Keratinocyte (primary cell): ENCODE results near the gene CHID1. TPM values are rescaled to one million over a fixed set of nuclear protein-coding genes. Genes with fewer than 3 reads are reported as not detected.
A peak's percentile ranks its signal among the peaks of the same experiment; 100 is the strongest.

ENCODE experiments used
- DNase-seq: peaks from one replicate; pipeline ENCODE4 v3.0.0-alpha.2; 2011; ENCODE audit warnings: low read depth, missing footprints, low spot score
- FAIRE-seq: peaks from 2 replicates; lab custom pipeline; 2011; peaks lifted over from hg19 to GRCh38; lab: Jason Lieb, UNC
- H2AFZ ChIP-seq: 2 replicates; pipeline ENCODE4 v1.6.0; 2012; ENCODE audit warnings: low read length, control low read depth, inconsistent platforms; ENCODE audit not compliant: control insufficient read depth
- H3K27ac ChIP-seq: 2 replicates; pipeline ENCODE4 v1.5.1; 2011; ENCODE audit warnings: low read length; ENCODE audit not compliant: control insufficient read depth, insufficient read depth
- H3K27me3 ChIP-seq: 3 replicates; pipeline ENCODE4 v1.6.0; 2011; ENCODE audit warnings: low read length; ENCODE audit not compliant: control insufficient read depth, insufficient read depth; ENCODE audit errors: extremely low read depth
- H3K36me3 ChIP-seq, 2 experiments: 2 replicates in 1 of 2; 3 replicates in 1 of 2; pipeline ENCODE4 v1.5.1; 2011; ENCODE audit warnings: low read length in 2 of 2, mild to moderate bottlenecking in 1 of 2; ENCODE audit not compliant: control insufficient read depth in 2 of 2, insufficient read depth in 2 of 2; ENCODE audit errors: extremely low read depth in 1 of 2
- H3K4me1 ChIP-seq: 3 replicates; pipeline ENCODE4 v1.5.1; 2011; ENCODE audit warnings: low read length; ENCODE audit not compliant: control insufficient read depth, insufficient read depth; ENCODE audit errors: extremely low read depth
- H3K4me2 ChIP-seq: 3 replicates; pipeline ENCODE4 v1.6.0; 2011; ENCODE audit warnings: low read depth, low read length; ENCODE audit not compliant: control insufficient read depth, insufficient read depth; ENCODE audit errors: extremely low read depth
- H3K4me3 ChIP-seq, 3 experiments: fragments of 200-600 bp in 1 of 3; sonication (generic) in 1 of 3; 2 replicates in 2 of 3; 3 replicates in 1 of 3; pipeline ENCODE4 v1.5.1; 2011 to 2016; ENCODE audit warnings: low read length in 3 of 3, mild to moderate bottlenecking in 3 of 3, control low read depth in 2 of 3, inconsistent platforms in 1 of 3, low read depth in 1 of 3, mixed read lengths in 1 of 3, mixed run types in 1 of 3, moderate library complexity in 1 of 3; ENCODE audit not compliant: control insufficient read depth in 2 of 3, insufficient read depth in 2 of 3; ENCODE audit errors: extremely low read depth in 1 of 3
- H3K79me2 ChIP-seq: 2 replicates; pipeline ENCODE4 v1.6.0; 2012; ENCODE audit warnings: low read length; ENCODE audit not compliant: control insufficient read depth, insufficient read depth
- H3K9ac ChIP-seq: 3 replicates; pipeline ENCODE4 v1.6.0; 2011; ENCODE audit warnings: low read length; ENCODE audit not compliant: control insufficient read depth, insufficient read depth; ENCODE audit errors: extremely low read depth
- H3K9me1 ChIP-seq: 3 replicates; pipeline ENCODE4 v1.6.0; 2011; ENCODE audit warnings: low read length; ENCODE audit not compliant: control insufficient read depth, insufficient read depth; ENCODE audit errors: extremely low read depth
- H3K9me3 ChIP-seq: 2 replicates; pipeline ENCODE4 v1.5.1; 2012; ENCODE audit warnings: low read depth, low read length; ENCODE audit not compliant: control insufficient read depth
- H4K20me1 ChIP-seq: 3 replicates; pipeline ENCODE4 v1.6.0; 2011; ENCODE audit warnings: low read length; ENCODE audit not compliant: control insufficient read depth, insufficient read depth; ENCODE audit errors: extremely low read depth
- EZH2 ChIP-seq: IDR thresholded peaks from one replicate; pipeline ENCODE4 v1.6.1; 2012; ENCODE audit warnings: inconsistent platforms, mild to moderate bottlenecking, low read length, moderate library complexity
- dilution Hi-C: fragments of 300-500 bp; cut with MboI; formaldehyde crosslinking; loops from one replicate; pipeline ENCODE4 v1.7.0; 2020; ENCODE audit warnings: low sequenced_read_pairs; ENCODE audit not compliant: extremely low pct_ligation_motif_present
- polyA plus RNA-seq, 5 experiments: library from polyadenylated mRNA; depleted of rRNA in 3 of 5; stranded (reverse) in 3 of 5; stranded (forward) in 1 of 5; unstranded in 1 of 5; fragments of >200 nt; gene quantifications; 1 replicate in 1 of 5; 2 replicates in 3 of 5; 3 replicates in 1 of 5; pipeline versions ENCODE4 v1.2.1 to v1.2.3, GENCODE V29; 2011 to 2012; ENCODE audit warnings: missing spikeins in 2 of 5, low read depth in 1 of 5, low replicate concordance in 1 of 5
- TF ChIP-seq, protein P1 (sequence below), 3 experiments: IDR thresholded peaks in 1 of 3; conservative IDR thresholded peaks in 1 of 3; optimal IDR thresholded peaks in 1 of 3; 2 replicates in 2 of 3; 3 replicates in 1 of 3; pipeline versions ENCODE3 to v1.5.1; 2011; ENCODE audit warnings: low read length in 3 of 3, mild to moderate bottlenecking in 3 of 3, moderate library complexity in 2 of 3, control low read depth in 1 of 3, inconsistent platforms in 1 of 3; ENCODE audit not compliant: insufficient read depth in 2 of 3; ENCODE audit errors: extremely low read depth in 1 of 3

CHID1 gene
- polyA plus RNA-seq, 1 donor (not counting 4 experiments of a cell fraction or from before 2014, with no cell fraction given), result 23.0 TPM

GRCh38 chr11:842370-843002 is 68.1 kb downstream of the CHID1 start, which contains the start of the genes POLR2L and TSPAN4:
POLR2L (minus strand) TSS chr11:842529; CDS start chr11:842508, 21 bp downstream.
TSPAN4 (plus strand) TSS chr11:842852; CDS start chr11:850305, 7,453 bp downstream.
- peaks cover 17 to 29% of the 10 kb centered on the region in 2 experiments for H3K36me3 ChIP-seq
- H3K27me3 ChIP-seq, result no peaks in the 10 kb centered on the region
- peak within 1 kb of the TSS; percentile 90 for H3K4me2 ChIP-seq
- peak within 1 kb of the TSS; percentile 37 for H2AFZ ChIP-seq
- peak within 1 kb of the TSS; percentile 90 for H3K9ac ChIP-seq
- H3K4me1 ChIP-seq, result peaks cover 54% of the 10 kb centered on the region
- peaks cover 53% of the 10 kb centered on the region for H3K79me2 ChIP-seq
- dilution Hi-C loops, result no loop called here
- DNase-seq (no peak), FAIRE-seq (no peak)
- H4K20me1 ChIP-seq, result peaks cover 19% of the 10 kb centered on the region
- H3K4me3 ChIP-seq, result peak within 1 kb of the TSS; percentile 92 to 96 (median 95)
- H3K9me3 ChIP-seq, result no peaks in the 10 kb centered on the region
- TF ChIP-seq, protein P1, sequence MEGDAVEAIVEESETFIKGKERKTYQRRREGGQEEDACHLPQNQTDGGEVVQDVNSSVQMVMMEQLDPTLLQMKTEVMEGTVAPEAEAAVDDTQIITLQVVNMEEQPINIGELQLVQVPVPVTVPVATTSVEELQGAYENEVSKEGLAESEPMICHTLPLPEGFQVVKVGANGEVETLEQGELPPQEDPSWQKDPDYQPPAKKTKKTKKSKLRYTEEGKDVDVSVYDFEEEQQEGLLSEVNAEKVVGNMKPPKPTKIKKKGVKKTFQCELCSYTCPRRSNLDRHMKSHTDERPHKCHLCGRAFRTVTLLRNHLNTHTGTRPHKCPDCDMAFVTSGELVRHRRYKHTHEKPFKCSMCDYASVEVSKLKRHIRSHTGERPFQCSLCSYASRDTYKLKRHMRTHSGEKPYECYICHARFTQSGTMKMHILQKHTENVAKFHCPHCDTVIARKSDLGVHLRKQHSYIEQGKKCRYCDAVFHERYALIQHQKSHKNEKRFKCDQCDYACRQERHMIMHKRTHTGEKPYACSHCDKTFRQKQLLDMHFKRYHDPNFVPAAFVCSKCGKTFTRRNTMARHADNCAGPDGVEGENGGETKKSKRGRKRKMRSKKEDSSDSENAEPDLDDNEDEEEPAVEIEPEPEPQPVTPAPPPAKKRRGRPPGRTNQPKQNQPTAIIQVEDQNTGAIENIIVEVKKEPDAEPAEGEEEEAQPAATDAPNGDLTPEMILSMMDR (optimal IDR thresholded peaks at IDR 0.05 in 1 of 3, IDR thresholded peaks at IDR 0.05 in 1 of 3, conservative IDR thresholded peaks at IDR 0.05 in 1 of 3; ENCODE audit: extremely low read depth in 1 of 3, insufficient read depth in 2 of 3, low read length in 3 of 3), result no peak
- no peak for TF ChIP-seq EZH2
- H3K27ac ChIP-seq, result peak within 1 kb of the TSS; percentile 83
- peaks cover 8% of the 10 kb centered on the region for H3K9me1 ChIP-seq

DNA sequence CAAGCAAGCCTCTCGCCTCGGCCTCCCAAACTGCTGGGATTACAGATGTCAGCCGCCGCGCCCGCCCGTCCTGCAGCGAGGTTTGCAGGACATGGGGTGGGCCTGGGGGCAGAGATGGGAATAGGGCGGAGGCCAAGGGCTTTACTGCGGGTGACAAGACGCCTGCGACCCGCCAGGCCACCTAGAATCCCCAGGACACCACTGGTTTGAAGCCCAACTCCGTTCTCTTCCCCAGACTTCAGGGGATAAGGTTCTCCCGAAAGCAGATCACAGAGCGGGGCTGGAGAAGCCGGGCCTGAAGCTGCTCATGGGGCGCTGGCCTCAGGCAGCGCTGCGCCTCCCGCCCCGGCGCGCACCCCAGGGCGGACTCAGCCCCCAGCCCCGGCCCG is 68.6 kb downstream of the CHID1 start:
- peak overlapping the region; percentile 82 for H3K4me2 ChIP-seq
- DNase-seq (no peak), FAIRE-seq (no peak)
- no peaks in the 10 kb centered on the region for H3K9me3 ChIP-seq
- H3K4me1 ChIP-seq, result peaks cover 50% of the 10 kb centered on the region
- dilution Hi-C loops, result no loop called here
- no peak overlapping the region for H2AFZ ChIP-seq
- H3K27ac ChIP-seq, result peak overlapping the region; percentile 83
- H3K4me3 ChIP-seq, result peak overlapping the region; percentile 92 to 96 (median 95)
- peaks cover 23 to 30% of the 10 kb centered on the region in 2 experiments for H3K36me3 ChIP-seq
- H3K9me1 ChIP-seq, result peaks cover 6% of the 10 kb centered on the region
- H3K79me2 ChIP-seq, result peaks cover 54% of the 10 kb centered on the region
- H4K20me1 ChIP-seq, result peaks cover 19% of the 10 kb centered on the region
- H3K27me3 ChIP-seq, result no peaks in the 10 kb centered on the region
- TF ChIP-seq, protein P1 (optimal IDR thresholded peaks at IDR 0.05 in 1 of 3, IDR thresholded peaks at IDR 0.05 in 1 of 3, conservative IDR thresholded peaks at IDR 0.05 in 1 of 3; ENCODE audit: extremely low read depth in 1 of 3, insufficient read depth in 2 of 3, low read length in 3 of 3), result no peak
- TF ChIP-seq EZH2, result no peak
- peak overlapping the region; percentile 90 for H3K9ac ChIP-seq
